Bronchial epithelial cell (primary cell): Measurements from ENCODE around the gene DNM3. TPM values are rescaled to one million over a fixed set of nuclear protein-coding genes. Genes with fewer than 3 reads are reported as not detected.

Experiments
- DNase-seq: peaks from one replicate; pipeline ENCODE4 v3.0.0-alpha.2; 2010; ENCODE audit warnings: low read depth
- FAIRE-seq: peaks from 2 replicates; lab custom pipeline; 2011; peaks lifted over from hg19 to GRCh38; lab: Jason Lieb, UNC
- H3K27me3 ChIP-seq: 2 replicates; pipeline ENCODE4 v1.5.1; 2011; ENCODE audit warnings: low read length; ENCODE audit not compliant: control insufficient read depth, insufficient read depth
- H3K36me3 ChIP-seq: 2 replicates; pipeline ENCODE4 v1.5.1; 2011; ENCODE audit warnings: low read length; ENCODE audit not compliant: control insufficient read depth, insufficient read depth
- H3K4me3 ChIP-seq: 2 replicates; pipeline ENCODE4 v1.5.1; 2011; ENCODE audit warnings: mild to moderate bottlenecking, low read depth, low read length, control low read depth
- CTCF ChIP-seq: IDR thresholded peaks from 2 replicates; pipeline ENCODE4 v1.5.1; 2011; ENCODE audit warnings: mild to moderate bottlenecking, moderate library complexity, low read length, control low read depth, inconsistent platforms; ENCODE audit not compliant: insufficient read depth, severe bottlenecking
- total RNA-seq: library from RNA; depleted of rRNA; stranded (reverse); fragments of >200 nt; gene quantifications from 2 replicates; pipeline ENCODE4 v1.2.1, GENCODE V29; 2014

Gene DNM3
- total RNA-seq, 1 donor from 2014 or later = 1.3 TPM

- TF ChIP-seq CTCF = no peak
- DNase-seq (no peak), FAIRE-seq (no peak)
Measured at GRCh38 chr1:171912509-171913175, 71.3 kb downstream of the DNM3 start.

DNA sequence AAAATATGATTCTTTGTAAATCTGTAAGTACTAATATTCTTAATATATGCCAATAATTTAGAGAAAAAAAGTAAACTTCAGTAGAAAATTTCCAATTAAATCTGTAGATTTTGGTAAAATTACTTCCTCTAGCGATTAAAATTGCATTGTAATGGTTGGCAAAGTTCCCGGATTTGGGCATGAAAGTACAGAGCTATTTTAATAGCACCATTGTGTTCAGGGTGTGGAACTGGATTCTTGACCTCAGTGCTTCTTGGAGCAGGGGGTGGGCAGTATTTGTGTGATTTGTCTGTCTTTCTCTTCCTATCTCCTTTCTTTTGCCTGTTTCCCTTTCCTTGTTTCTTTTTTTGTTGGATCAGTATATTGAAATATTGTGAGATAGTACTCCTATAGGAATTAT lies 72.1 kb downstream of the DNM3 start:
- no peaks in the 10 kb centered on the region for H3K36me3 ChIP-seq
- DNase-seq (peak; percentile 60), FAIRE-seq (no peak)
- no peak overlapping the region for H3K4me3 ChIP-seq
- no peaks in the 10 kb centered on the region for H3K27me3 ChIP-seq
- no peak for TF ChIP-seq CTCF

More at GRCh38 chr1:171912509-171913175, 71.3 kb downstream of the DNM3 start:
- no peaks in the 10 kb centered on the region for H3K36me3 ChIP-seq
- no peaks in the 10 kb centered on the region for H3K27me3 ChIP-seq
- no peak overlapping the region for H3K4me3 ChIP-seq

GRCh38 chr1:171916315-171916771 lies 75.0 kb downstream of the DNM3 start:
- Histone ChIP-seq H3K36me3 (no peaks in the 10 kb centered on the region), H3K27me3 (no peaks in the 10 kb centered on the region), H3K4me3 (no peak overlapping the region)
- no peak for TF ChIP-seq CTCF
- FAIRE-seq (no peak), DNase-seq (no peak)

GRCh38 chr1:171917331-171917730 lies 76.0 kb downstream of the DNM3 start:
- FAIRE-seq = no peak
- TF ChIP-seq CTCF = no peak
- DNase-seq = no peak
- Histone ChIP-seq H3K27me3 (no peaks in the 10 kb centered on the region), H3K4me3 (no peak overlapping the region), H3K36me3 (no peaks in the 10 kb centered on the region)

DNA sequence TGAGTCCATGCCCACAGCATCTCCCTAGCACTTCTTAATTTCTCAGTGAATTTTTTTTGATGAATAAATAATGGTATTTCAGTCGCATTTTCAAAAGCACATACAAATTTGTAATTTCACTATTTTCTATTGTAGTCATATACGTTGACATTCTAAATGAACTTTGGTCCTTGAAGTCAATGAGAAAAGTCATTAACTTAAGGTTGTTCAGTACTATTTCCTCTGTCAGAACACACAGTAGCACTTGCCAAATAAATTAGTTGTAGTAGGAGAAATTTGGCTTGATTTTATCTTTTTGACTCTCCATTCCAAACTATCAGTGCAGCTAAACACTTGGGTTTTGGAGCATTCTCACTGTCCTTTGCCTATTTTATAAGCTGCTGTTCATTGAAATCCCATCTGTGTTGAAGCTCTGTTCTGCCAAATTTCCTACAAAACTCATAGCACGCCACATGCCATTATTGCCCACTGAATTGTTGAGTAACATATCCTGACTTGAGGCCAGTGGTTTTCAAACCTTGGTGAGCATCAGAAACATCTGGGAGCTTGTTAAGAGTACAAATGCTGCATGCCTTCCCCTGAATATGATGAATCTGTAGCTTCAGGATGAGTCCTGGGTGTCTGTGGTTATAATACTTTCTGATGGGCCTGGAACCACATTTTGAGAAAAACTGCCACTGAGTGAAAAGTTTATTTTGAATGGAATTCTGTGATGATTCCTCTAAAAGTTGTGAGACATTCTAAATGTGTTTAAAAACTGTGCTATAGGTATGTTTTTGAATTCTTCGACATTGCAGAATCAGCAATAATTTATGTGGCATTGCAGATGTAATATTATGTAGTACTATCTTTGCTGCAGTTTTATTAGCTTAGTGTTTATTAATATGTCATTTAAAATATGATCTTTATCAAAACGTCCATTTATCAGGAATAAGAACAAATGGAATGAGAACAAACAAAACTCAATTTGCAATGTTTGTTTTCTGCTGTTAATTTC lies 78.9 kb downstream of the DNM3 start:
- TF ChIP-seq CTCF = no peak
- FAIRE-seq (no peak), DNase-seq (no peak)
- no peak overlapping the region for H3K4me3 ChIP-seq
- no peaks in the 10 kb centered on the region for H3K36me3 ChIP-seq
- no peaks in the 10 kb centered on the region for H3K27me3 ChIP-seq
